Thyroid gland (tissue), 4 donors: ENCODE data around the gene TCEAL1. TPM values are rescaled to one million over a fixed set of nuclear protein-coding genes. Genes with fewer than 3 reads are reported as not detected.
"Not testable (repeated sequence)": the region's sequence is repeated elsewhere in the genome, so short reads cannot be mapped to it uniquely, and the experiment has no call there.

Experiments used
- DNase-seq, 2 donors: peaks; one replicate each; pipeline ENCODE4 v3.0.0-alpha.2; 2019
- H3K27ac ChIP-seq, 3 donors: fragments of 200-600 bp; sonication (generic); 1 replicate in 2 of 3; 2 replicates in 1 of 3; pipeline ENCODE4 v1.5.1; 2016 to 2019; ENCODE audit warnings: mild to moderate bottlenecking in 1 of 3, moderate library complexity in 1 of 3
- H3K27me3 ChIP-seq: fragments of 200-600 bp; sonication (generic); one replicate; pipeline ENCODE4 v1.5.1; 2019
- H3K36me3 ChIP-seq, 2 donors: fragments of 200-600 bp; sonication (generic); one replicate each; pipeline ENCODE4 v1.5.1; 2016 to 2019
- H3K4me1 ChIP-seq, 2 donors: fragments of 200-600 bp; sonication (generic); one replicate each; pipeline ENCODE4 v1.5.1; 2017 to 2019
- H3K4me3 ChIP-seq, 3 donors: fragments of 200-600 bp; sonication (generic); replicated peaks in 1 of 3; 1 replicate in 2 of 3; 2 replicates in 1 of 3; pipeline ENCODE4 v1.5.1; 2016; ENCODE audit warnings: mild to moderate bottlenecking in 1 of 3
- H3K9me3 ChIP-seq: fragments of 200-600 bp; sonication (generic); one replicate; pipeline ENCODE4 v1.5.1; 2017
- POLR2A ChIP-seq, 2 donors: fragments of 450-650 bp; IDR thresholded peaks; one replicate each; pipeline ENCODE4 v1.6.1; 2017; ENCODE audit warnings: antibody characterized with exemption in 2 of 2, mild to moderate bottlenecking in 2 of 2, moderate library complexity in 1 of 2
- WGBS, 2 donors: methylation state at CpG; one replicate each; pipeline ENCODE4 v1.1.5; 2017; 5-methylcytosine and 5-hydroxymethylcytosine counted together
- intact Hi-C: fragments of 100-400 bp; cut with DNase I; formaldehyde crosslinking; loops from one replicate; pipeline ENCODE4 v1.15.1; 2023
- total RNA-seq, 4 donors: library from RNA; depleted of rRNA; stranded (reverse); fragments of >200 nt; gene quantifications; one replicate each; pipeline ENCODE4 v1.2.3, GENCODE V29; 2016
- TF ChIP-seq, protein P1 (sequence below), 6 experiments: fragments of 200-600 bp in 3 of 6; fragments of 450-650 bp in 3 of 6; sonication (generic) in 3 of 6; IDR thresholded peaks; one replicate each; pipeline ENCODE4 v1.5.1; 2016 to 2019; ENCODE audit warnings: antibody characterized with exemption in 6 of 6, mild to moderate bottlenecking in 2 of 6, inconsistent platforms in 1 of 6, moderate library complexity in 1 of 6

Gene TCEAL1
- total RNA-seq, 4 donors from 2014 or later, result 58.2 to 79.0 (median 65.5) TPM

DNA sequence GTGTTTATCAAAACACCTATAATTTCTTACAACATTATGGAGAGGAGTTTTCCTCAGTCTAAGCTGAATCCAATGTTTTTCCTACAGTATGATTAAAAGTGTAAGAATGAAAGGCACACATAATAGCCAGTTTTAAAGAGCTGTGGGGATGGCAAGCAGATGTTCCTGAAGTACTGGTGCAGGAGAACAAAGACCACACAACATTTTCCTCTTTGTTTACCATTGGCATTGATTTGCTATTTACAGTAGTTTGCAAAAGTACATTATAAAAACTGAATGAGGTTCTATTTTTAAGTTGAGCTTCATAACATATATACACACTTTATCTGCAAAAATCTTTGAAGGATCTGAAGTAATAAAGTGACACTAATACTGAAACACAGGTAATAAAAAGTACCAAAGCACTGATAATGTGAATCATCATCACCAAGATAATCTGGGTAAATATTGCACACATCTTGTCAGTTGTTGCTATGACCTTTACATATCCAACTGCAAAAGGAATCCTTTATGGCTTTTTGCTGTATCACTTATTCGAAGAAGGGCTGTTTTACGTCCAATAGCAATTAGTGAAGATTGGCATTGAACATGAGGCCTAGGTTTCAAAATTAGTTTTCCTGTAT lies 22.5 kb downstream of the TCEAL1 start:
- H3K4me3 ChIP-seq, result no peak overlapping the region
- no peak overlapping the region for H3K27ac ChIP-seq
- no peaks in the 10 kb centered on the region for H3K4me1 ChIP-seq
- intact Hi-C loops, result no loop called here
- no peaks in the 10 kb centered on the region for H3K9me3 ChIP-seq
- DNase-seq, result no peak
- TF ChIP-seq POLR2A (IDR thresholded peaks at IDR 0.05), result no peak
- TF ChIP-seq, protein P1, sequence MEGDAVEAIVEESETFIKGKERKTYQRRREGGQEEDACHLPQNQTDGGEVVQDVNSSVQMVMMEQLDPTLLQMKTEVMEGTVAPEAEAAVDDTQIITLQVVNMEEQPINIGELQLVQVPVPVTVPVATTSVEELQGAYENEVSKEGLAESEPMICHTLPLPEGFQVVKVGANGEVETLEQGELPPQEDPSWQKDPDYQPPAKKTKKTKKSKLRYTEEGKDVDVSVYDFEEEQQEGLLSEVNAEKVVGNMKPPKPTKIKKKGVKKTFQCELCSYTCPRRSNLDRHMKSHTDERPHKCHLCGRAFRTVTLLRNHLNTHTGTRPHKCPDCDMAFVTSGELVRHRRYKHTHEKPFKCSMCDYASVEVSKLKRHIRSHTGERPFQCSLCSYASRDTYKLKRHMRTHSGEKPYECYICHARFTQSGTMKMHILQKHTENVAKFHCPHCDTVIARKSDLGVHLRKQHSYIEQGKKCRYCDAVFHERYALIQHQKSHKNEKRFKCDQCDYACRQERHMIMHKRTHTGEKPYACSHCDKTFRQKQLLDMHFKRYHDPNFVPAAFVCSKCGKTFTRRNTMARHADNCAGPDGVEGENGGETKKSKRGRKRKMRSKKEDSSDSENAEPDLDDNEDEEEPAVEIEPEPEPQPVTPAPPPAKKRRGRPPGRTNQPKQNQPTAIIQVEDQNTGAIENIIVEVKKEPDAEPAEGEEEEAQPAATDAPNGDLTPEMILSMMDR (IDR thresholded peaks at IDR 0.05), result no peak
- H3K27me3 ChIP-seq, result no peaks in the 10 kb centered on the region
- H3K36me3 ChIP-seq, result no peaks in the 10 kb centered on the region
- 93 to 97% methylated on average over 2 of the region's 2 CpGs for WGBS, 2 donors

DNA sequence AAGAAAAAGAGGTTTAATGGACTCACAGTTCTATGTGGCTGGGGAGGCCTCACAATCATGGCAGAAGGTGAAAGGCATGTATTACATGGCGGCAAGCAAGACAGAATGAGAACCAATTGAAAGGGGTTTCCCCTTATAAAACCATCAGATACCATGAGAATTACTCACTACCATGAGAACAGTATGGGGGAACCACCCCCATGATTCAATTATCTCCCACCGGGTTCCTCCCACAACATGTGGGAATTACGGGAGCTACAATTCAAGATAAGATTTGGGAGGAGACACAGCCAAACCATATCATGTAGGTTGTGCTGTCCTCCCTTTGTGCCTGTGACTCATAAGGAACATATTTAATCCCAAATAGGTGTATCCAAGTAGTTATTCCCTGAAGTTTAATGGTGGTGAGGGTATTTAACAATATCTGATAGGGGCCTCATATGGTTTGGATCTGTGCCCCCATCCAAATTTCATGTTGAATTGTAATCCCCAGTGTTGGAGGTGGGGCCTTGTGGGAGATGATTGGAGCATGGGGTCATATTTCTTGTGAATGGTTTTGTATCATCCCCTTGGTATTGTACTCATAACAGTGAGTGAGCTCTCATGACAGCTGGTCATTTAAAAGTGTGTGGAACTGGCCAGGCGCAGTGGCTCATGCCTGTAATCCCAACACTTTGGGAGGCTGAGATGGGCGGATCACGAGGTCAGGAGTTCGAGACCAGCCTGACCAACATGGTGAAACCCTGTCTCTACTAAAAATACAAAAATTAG lies 26.6 kb downstream of the TCEAL1 start:
- H3K4me3 ChIP-seq, H3K36me3 ChIP-seq, H3K27me3 ChIP-seq, DNase-seq, H3K27ac ChIP-seq, intact Hi-C loops, H3K4me1 ChIP-seq, H3K9me3 ChIP-seq: not testable (repeated sequence)
- 93 to 100% methylated on average over 3 to 7 of the region's 7 CpGs for WGBS, 2 donors

DNA sequence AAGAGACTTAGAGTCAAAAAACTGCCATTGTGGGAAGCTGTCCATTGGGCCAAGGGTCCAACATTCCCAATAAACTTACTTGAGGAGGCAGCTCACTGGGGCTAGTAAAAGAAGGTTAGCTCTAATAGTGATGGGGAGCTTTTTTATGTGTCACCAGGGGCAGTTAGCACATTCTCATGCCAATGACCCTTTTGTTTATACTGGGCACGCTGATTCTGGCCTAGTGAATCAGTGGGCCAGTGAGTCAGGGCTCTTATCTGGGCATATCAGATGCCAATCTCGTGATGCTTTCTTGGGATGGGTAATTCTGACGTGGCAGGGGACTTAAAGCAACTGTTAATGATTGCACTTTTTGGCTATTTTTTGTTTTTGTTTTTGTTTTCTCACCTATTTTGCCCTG lies 27.8 kb downstream of the TCEAL1 start:
- no peaks in the 10 kb centered on the region for H3K36me3 ChIP-seq
- no peaks in the 10 kb centered on the region for H3K27me3 ChIP-seq
- intact Hi-C loops, result no loop called here
- TF ChIP-seq, protein P1 (IDR thresholded peaks at IDR 0.05), result no peak
- TF ChIP-seq POLR2A (IDR thresholded peaks at IDR 0.05), result no peak
- H3K4me3 ChIP-seq, result no peak overlapping the region
- 53 to 62% methylated on average over 3 of the region's 3 CpGs for WGBS, 2 donors
- no peaks in the 10 kb centered on the region for H3K4me1 ChIP-seq
- H3K9me3 ChIP-seq, result no peaks in the 10 kb centered on the region
- no peak for DNase-seq
- no peak overlapping the region for H3K27ac ChIP-seq

DNA sequence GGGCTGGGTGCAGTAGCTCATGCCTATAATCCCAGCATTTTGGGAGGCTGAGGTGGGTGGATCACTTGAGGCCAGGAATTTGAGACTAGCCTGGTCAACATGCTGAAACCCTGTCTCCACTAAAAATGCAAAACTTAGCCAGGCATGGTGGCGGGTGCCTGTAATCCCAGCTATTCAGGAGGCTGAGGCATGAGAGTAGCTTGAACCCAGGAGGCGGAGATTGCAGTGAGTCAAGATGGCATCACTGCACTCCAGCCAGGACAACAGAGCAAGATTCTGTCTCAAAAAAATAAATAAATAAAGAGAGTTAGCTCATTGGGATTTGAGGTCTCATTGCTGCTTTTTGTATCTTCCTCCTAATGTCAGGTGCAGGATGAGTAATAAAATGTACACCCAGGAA lies 28.3 kb downstream of the TCEAL1 start:
- H3K36me3 ChIP-seq, DNase-seq, H3K4me3 ChIP-seq, H3K9me3 ChIP-seq, H3K4me1 ChIP-seq, H3K27ac ChIP-seq, H3K27me3 ChIP-seq, intact Hi-C loops: not testable (repeated sequence)
- 94 to 100% methylated on average over 2 of the region's 2 CpGs for whole genome bisulfite sequencing, 2 donors

DNA sequence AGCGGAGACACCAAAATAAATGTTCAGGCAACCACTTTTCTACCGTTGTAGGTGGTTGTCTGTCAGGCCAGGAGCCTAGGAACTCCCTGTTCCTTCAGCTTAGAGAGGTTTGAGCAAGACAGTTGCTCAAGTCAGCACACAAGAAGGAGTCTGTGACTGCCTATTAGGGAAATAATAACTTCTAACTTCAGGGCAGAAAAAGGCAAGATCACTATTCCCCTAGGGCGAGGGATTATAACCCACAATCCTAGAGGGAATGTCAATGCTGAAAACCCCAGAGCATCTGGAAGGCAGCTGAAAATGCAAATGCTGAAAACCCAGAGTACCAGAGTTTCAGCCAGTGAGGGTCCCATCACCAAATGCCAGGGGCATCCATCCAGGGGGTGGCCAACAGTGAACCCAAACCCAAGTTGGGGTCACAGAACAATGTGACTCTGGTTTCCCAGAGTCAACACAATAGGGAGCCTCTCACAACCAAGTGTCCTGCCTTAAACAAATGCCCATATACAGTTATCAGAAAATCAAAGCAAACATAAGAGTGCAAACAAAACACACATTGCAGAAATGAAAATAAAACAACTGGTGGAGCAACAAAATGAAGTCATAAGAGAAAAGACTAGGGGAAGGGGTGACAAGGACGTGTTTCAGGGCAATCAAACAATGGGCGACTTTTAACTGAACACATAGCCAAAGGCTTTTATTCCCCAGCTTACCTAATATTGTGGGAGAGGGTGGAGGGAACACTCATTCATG lies 30.1 kb downstream of the TCEAL1 start:
- TF ChIP-seq POLR2A (IDR thresholded peaks at IDR 0.05), result no peak
- TF ChIP-seq, protein P1 (IDR thresholded peaks at IDR 0.05), result no peak
- 79 to 85% methylated on average over 5 of the region's 5 CpGs for WGBS, 2 donors
- no peak for DNase-seq
- no peak overlapping the region for H3K27ac ChIP-seq
- intact Hi-C loops, result no loop called here
- no peaks in the 10 kb centered on the region for H3K27me3 ChIP-seq
- no peaks in the 10 kb centered on the region for H3K9me3 ChIP-seq
- H3K4me1 ChIP-seq, result no peaks in the 10 kb centered on the region
- no peaks in the 10 kb centered on the region for H3K36me3 ChIP-seq
- no peak overlapping the region for H3K4me3 ChIP-seq

DNA sequence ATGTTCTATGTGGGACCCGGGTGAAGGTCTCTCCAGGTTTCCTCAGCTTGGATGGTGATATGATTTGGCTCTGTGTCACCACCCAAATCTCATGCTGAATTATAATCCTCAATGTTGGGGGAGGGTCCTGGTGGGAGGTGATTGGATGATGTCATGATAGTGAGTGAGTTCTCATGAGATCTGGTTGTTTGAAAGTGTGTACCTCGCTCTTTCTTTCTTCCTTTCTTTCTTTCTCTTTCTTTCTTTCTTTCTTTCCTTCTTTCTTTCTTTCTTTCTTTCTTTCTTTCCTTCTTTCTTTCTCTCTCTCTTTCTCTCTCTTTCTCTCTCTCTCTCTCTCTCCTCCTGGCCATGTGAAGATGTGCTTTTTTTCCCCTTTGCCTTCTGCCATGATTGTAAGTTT lies 30.7 kb downstream of the TCEAL1 start:
- H3K9me3 ChIP-seq, H3K4me1 ChIP-seq, H3K27me3 ChIP-seq, H3K4me3 ChIP-seq, intact Hi-C loops, DNase-seq, H3K36me3 ChIP-seq, H3K27ac ChIP-seq: not testable (repeated sequence)
- whole genome bisulfite sequencing, 2 donors, result 100% methylated on average over 2 of the region's 2 CpGs
